ENCODE results near the gene ENO3.
A peak's percentile ranks its signal among the peaks of the same experiment; 100 is the strongest.

ENO3 gene

DNA sequence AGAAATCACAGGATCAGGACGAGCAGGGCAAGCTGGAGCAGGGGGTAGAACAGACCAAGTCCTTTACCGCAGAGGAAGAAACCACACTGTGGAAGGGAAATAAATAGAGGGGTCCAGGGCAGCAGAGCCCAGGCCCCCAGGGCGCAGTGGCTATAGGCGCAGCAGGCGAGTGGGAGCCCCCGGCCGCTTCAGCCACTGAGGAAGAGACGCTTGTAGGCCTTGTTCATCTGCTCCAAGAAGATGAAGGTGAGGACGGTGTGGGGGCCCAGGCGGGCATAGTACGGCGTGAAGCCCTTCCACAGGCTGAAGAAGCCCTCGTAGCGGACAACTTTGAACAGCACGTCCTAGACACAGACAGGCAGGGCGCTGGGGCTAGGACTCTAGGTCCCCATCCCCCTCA, 13.4 kb upstream of the ENO3 start:
- no peak for DNase-seq (ENCODE audit: low read depth in 3 of 3)

DNA sequence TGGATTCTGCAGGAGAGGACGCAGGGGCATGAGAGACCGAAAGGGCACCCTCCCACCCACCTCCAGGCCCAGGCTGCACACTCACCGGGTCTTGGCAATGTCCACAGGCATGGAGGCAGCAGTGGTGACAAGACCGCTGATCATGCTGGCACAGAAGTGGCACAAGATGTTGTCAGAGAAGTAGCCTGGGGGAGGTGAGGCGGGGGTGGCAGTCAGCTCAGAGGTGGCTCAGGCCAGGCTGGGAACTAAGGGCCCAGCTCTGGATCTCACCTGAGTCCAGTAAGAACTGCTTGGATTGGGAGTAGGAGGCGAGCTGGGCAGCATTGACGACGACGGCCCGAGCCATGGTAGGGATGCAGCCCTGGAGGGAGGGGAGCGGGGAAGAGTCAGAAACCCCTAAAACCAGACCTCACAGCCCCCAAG, 12.8 kb upstream of the ENO3 start:
- DNase-seq (ENCODE audit: low read depth in 3 of 3), result no peak

DNA sequence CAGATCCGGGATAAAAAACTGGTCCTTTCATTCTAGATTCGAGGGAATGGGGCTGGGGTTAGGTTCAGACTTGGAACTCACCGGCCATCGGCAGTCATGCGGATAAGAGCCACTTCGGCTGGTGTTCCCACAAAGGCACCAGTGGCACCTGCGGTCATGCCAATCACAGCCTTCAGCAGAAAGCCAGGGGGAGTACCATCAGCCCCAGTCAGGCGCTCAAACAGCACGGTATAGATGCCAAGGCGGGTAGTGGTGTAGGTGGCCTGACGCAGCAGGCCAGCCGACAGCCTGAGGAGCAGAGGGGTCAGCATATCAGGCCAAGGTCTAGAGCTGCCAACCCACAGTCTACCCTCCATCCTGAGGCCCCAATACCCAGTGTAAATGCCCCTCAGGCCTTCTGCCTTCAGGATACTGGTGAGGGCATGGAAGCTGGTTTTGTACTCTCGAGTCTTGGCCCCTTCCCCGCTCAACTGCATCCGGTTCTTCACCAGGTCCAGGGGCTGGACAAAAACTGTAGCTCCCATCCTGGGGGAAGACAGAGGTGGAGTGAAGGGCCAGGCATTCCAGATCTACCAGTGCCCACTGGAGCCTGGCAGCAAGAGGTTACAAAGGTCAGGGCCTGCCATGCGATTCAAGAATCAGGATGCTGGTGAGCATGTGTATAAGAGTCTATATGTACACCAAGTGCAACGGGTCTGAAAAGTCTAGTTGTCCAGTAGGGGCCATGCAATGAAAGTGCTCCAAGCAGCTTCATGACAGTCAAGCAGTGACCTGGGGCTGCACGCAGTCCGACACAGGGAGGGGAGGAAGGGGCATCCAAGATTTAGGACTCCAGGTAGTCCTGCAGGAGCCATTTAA, 12.0 kb upstream of the ENO3 start:
- no peak for DNase-seq (ENCODE audit: low read depth in 3 of 3)

DNA sequence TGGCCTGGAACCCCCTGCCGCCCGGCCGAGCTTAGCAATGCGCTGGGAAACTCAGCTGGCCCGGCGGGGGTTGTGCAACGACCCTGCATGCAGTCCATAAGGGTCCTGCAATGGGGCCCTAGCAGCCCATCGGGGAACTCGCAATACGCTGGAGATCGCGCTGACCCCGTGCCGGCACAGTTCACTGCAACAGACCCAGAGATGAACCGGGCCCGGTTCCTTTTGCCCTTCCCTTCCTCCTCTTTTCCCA, 11.4 kb upstream of the ENO3 start:
- DNase-seq (ENCODE audit: low read depth in 3 of 3), result no peak

DNA sequence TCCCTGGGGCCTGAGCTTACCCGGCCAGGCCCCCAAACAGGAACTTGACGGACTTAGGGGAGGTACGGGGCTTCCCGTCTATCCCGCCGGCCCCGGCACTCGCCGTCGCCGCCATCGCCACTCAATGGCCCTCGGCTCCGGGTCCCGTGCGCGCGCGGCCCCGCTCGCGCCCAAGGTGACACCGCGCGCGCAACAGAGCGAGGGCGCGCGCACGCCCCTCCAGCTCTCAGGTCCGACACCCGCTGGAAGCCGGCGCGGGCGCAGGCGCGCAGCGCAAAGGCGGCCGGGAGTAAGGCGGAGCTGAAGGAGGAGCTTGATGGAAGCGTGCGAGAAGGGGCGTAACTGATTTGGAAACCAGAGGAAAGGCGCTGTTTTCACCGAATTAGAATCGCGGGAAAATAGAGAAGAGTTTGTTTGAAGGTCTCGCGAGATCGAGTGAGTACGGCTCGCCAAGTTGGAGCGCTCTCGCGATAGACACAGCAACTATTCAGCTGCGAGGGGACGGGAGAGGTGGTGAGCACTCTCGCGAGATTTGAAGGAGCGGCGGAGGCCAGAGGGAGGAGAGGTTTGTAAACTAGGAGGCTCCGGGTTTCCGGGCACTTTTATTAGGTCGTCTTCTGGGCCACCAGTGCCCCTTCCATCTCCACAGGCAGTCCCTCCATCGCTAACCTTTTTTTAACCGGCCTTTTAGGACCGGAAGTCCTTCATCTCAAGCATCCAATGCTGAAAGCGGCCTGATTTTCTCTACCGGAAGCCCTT, 10.9 kb upstream of the ENO3 start, which contains the start of the genes RNF167 and SLC25A11:
TSS of gene RNF167 (plus strand) at position 473 of the 759 bp plus-strand sequence. CDS start 642 bp downstream, outside the sequence.
TSS of gene SLC25A11 (minus strand) at position 251 of the 759 bp plus-strand sequence. CDS start at position 115, 136 bp downstream.
- peak; percentile 89 to 96 (median 94) for DNase-seq (ENCODE audit: low read depth in 3 of 3)

DNA sequence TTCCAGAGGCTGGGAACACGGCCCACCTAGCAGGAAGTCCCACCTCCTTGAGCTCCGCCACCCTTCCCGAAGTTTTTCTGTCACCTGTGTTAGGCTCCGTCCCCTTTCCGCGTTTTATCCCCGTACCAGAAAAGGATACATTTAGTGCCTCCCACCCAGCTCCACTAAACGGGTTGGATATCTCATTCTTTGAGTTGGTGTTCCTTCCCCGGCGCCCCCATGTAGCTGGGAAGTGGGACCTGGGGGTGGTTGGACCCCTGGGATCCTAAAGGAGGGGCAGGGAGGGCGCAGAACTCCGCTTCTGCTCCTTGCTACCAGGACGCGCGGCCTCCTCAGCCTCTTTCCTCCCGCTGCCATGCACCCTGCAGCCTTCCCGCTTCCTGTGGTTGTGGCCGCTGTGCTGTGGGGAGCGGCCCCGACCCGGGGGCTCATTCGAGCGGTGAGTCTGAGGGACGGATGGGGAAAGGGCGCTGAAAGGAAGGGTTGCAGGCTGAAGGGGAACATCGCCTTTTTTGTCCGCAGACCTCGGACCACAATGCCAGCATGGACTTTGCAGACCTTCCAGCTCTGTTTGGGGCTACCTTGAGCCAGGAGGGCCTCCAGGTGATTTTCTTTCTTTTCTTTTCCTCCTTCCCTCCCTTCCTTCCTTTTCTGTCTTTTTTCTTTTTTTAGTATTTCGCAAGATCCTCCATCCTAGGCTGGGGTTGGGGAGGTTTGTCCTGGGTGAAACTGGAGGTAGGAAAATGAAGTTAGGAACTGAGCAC, 10.2 kb upstream of the ENO3 start:
- no peak for DNase-seq (ENCODE audit: low read depth in 3 of 3)

DNA sequence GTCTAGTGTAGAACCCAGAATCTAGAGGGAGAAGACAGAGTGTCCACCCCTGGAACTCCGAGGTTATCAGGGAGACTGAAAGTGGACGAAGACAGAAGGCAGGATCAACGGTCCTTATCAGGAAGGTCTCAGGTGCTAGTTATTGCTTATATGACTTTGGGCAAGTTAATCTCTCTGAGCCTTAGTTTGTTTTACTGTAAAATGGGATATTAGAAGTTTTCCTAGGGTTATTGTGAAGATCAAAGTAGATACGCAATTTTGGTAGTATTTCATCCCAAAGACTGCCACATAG, 9.7 kb upstream of the ENO3 start:
- DNase-seq (ENCODE audit: low read depth in 3 of 3), result no peak

DNA sequence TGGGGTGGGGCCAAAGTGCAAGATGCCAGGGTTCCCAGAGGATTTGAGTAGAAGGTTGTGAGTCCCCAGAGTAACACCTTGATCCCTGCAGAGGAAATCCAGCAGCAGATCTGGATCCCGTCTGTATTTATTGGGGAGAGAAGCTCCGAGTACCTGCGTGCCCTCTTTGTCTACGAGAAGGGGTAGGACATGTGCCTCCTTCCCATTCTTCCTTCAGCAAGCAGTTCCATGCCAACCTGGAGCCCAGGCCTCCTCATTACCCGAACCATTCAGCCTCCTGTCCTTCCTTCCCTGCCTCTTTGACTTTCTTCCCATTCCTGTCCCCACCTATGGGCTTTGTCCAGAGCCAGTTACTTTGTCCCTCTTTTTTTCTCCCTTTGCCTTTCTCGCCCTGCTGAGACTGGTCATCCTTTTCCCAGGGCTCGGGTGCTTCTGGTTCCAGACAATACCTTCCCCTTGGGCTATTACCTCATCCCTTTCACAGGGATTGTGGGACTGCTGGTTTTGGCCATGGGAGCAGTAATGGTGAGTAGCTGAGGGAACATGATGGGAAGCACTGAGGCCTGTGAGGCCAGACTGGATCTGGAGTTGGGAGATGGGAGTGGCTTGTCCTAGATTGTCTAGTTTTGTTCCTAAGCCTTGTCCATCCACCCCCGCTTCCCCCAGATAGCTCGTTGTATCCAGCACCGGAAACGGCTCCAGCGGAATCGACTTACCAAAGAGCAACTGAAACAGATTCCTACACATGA, 8.0 kb upstream of the ENO3 start:
- no peak for DNase-seq (ENCODE audit: low read depth in 3 of 3)

DNA sequence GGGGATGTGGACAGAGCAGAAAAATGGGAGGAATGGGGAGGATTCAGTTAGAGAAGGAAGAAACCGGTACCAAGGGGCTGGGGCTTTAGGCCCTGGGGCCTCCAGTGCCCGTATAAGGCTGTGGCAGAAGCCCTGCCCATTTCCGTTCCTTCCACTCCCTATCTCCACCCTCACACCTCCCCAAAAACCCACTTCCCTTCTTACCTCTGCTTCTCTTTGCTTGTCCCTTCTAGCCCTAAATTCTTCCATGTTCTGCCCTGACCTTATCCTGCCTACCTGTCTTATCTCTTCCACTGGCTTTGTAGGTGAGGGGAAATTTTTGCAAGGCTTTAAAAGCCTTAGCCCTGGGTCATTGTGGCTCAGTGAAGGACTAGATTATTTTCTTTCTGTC, 6.8 kb upstream of the ENO3 start:
- peak in 1 of 3 donors; percentile 51 for DNase-seq (ENCODE audit: low read depth in 3 of 3)

DNA sequence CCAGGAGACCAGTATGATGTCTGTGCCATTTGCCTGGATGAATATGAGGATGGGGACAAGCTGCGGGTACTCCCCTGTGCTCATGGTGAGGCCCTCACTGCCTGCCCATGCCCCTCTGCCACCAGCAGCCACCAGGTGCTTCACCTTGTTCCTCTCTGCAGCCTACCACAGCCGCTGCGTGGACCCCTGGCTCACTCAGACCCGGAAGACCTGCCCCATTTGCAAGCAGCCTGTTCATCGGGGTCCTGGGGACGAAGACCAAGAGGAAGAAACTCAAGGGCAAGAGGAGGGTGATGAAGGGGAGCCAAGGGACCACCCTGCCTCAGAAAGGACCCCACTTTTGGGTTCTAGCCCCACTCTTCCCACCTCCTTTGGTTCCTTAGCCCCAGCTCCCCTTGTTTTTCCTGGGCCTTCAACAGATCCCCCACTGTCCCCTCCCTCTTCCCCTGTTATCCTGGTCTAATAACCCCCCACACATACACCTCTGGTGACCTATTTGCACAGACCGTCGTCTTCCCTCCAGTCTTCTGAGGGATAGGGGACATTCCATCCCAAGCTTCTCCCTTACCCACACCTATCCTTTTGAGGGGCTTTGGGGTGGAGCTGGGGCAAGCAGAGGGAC, 6.3 kb upstream of the ENO3 start:
- no peak for DNase-seq (ENCODE audit: low read depth in 3 of 3)

DNA sequence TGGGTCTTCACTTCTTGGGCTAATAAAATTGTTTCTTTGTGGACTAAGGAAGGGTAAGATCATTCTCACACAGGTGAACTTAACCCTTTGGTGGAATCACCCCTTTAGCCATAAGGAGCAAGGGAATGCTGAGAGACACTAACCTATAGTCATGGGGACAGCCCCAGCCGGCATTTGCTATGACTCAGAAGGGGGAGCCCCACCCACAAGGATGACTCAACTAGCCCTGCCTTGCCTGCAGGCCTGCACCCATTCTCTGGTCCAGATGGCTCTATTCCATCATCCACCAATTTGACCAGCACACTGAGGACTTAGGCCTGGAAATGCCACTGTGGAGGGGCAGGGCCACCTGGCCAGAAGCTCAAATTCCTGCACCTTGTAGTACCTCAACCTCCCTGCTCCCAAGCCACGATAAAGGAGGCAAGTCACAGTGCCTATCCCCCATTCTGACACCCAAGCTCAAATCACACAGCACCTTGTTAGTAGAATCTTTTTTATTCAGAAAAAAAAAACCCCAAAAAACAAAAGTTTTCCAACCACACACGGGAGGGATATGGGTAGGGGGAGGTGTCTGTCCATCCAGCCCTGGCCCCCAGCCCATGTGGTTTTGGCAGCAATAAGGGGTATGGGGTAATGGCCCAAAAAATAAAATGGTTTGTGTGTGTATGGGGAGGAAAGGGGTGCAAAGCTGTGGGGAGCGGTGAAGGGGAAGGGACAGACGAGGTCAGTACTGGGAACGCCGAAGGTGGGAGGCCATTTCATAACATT, 5.6 kb upstream of the ENO3 start:
- peak in 2 of 3 donors; percentile 82 to 83 for DNase-seq (ENCODE audit: low read depth in 3 of 3)

DNA sequence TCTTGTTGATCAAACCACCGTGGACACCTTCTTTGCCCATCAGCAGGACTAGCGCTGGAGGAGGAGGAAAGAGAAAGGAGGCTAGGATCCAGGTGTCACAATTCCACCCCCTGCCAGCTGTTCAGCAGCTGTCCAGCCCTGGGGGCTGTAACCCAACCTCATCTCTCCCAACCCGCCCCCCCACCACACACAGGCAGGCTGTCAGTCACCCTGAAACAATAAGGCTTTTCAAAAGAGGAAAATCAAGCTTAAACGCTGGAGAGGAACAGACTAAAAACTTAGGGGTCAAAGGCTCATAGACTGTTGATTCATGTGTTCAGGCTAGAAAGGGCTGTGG, 5.0 kb upstream of the ENO3 start:
- no peak for DNase-seq (ENCODE audit: low read depth in 3 of 3)

DNA sequence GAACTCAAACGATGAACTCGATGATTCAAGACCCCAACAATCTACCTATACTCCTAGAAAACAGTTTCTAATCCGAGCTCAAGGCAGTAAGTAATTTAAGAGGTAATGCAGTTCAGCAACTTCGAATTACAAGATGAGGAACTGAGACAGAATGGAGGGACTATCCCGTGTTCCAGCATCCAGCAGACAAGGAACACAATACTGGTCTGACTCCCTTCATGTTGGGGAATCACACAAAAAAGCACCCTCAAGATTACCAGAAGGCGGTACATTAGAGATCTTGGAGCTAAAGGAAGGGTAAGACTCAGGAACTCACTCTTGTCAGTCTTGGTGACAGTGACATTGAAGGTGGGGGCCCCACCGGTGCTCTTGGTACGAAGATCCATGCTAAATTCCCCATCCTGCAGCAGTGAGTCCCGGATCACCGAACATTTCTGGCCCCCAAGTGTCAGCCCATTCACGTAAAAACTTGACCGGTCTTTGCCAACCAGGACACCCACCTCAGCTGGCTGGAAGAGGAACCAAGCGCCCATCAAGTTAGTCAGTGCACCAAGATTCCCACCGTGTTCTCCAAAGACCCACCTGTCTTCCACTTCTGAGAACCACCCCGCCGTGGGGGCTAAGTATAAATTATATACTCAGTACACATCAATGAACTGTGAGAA, 4.5 kb upstream of the ENO3 start:
- no peak for DNase-seq (ENCODE audit: low read depth in 3 of 3)

DNA sequence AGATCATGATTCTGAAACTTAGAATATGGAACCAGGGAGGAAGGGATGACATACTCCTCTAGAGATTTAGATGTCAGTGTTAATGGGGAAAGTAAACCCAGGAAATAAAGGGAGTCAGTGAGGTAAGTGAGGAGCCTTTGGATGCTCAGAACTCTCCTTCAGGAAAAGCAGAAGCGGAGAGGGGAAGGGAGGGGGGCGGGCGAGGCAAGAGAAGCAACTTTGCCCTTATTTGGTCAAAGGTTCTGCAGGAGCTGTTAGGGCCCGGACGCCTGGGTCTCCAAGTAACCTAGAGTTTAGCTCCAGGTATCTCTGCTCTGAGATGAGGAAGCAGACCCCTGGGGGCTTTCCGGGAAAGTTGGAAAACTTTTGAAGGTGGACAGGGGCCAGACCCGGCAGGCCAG, 3.9 kb upstream of the ENO3 start:
- no peak for DNase-seq (ENCODE audit: low read depth in 3 of 3)

DNA sequence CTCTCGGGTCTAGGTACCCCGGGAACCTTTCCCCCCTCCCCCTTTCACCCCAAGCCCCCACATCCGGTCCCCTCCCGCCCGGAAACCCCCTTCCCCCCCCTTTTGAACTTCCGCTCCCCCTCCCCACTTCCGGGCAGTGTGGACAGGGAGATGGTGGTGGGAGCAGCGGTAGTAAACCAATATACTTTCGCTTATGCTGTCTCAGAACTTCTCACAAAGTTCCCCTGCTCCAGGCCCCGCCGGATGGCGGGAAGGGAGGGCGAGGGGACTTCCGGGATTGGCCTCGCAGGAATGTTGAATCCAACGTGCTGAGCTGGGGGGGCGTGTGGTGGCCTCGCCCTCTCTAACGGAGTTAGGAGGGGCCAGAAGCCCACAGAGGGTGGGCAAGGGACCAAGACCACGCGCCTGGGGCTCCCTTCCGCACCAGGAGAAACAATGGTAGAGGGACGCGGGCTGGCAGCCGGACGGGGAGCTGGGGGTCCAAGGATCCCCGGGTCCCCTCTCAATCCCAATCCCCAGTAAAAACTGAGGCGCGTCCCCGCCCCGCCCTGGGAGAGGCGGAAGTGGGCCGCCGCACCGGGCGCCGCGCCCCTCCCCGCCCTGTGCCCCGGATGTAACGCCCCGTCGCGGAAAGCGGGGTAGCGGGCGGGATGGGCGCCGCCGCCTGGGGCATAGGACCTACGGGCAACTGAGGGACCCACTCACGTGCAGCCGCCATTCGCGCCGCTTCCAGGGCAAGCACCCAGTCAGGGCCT, 3.3 kb upstream of the ENO3 start:
- DNase-seq (ENCODE audit: low read depth in 3 of 3), result peak in 1 of 3 donors; percentile 70

DNA sequence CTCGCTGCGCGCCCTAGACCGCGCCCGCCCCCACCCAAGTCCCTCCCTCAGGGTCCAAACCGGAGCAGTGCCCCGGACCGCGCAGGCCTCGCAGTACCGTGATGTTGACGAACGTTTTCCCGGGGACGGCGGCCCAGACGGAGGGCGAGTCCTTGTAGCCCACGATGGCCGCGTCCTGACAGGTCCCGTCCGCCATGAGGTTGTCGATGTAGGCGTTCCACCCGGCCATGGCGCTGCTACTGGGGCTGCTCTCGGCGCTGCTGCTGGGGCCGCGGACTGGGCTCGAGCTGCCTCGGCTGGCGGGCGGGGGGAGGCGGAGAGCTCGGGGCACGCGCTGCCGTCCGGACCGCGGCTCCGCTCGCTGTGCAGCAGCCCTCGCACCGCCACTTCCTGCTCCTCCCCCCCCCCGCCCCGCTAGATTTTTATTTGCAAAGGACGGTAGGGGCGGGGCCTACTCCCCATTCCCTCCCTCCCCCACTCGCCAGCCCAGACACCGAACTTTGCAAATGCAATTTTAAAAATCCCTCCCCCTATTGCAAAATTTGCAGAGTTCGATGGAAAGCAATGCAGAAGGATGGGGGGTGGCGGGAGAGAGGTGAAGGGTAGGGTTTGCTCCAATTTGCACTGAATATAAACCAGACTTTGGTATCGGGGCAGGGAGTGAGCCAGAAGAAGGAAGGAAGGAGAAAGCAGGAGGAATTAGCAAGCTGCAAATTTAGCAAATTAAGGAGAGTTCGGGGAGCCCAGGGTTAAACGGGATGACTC, 2.6 kb upstream of the ENO3 start, which contains the start of gene PFN1:
TSS of gene PFN1 (minus strand) at position 365 of the 765 bp plus-strand sequence. CDS start at position 229, 136 bp downstream.
- DNase-seq (ENCODE audit: low read depth in 3 of 3), result peak; percentile 81 to 94 (median 89)

DNA sequence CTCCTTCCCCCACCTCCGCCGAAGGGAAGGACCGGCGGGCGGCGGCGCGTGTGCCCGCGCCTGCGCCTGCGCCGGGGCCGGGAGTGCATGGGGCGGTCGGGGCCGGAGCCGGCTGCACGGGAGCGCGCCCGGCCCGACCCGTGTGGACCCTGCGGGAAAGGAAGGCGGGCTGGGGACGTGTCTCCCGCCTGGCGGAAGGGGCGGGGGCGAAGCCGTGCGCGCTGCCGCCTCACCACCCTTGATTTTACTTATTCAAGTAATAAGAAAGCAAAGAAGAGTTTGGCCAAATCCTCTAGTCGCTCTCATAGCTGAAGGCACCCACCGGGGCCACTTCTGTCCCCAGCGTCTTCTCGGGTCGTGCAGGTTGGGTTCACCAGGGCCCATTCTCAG, 2.0 kb upstream of the ENO3 start:
- peak in 2 of 3 donors; percentile 66 to 68 for DNase-seq (ENCODE audit: low read depth in 3 of 3)

DNA sequence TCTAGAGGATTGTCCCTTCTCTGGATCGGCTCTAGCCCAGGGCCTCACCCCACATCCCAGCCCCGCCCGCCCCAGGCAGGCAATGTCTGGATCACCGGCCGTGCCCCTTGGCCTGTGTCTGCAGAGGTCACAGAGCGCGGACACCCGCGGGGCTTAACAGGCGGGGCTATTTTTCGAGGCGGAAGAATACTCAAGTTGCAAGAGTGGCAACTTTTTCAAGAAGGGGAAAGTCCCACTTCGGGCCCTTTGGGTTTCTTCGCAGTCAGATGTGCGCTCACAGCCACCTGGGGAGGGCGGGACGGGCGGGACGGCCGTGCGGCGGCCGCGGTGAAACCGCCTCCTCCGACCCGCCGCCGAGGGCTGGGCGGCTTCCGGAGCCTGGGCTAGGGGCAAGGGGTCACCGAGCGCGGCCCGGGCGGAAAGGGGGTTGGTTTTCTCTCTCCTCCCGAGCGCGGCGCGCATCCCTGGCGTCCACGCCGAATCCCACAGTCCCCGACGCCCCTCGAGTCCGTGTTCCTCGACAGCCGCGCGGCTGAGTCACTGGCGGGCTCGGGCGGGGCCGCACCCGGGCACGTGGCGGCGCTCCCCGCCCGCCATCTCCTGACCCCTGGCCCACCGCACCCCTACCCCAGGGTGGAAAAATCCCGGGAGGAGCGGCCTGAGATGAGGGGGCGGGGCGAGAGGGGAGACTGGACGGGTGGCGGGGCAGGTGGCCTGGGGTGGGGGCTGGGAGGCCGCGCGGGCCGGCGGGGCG, 1.4 kb upstream of the ENO3 start:
- peak in 2 of 3 donors; percentile 61 to 73 for DNase-seq (ENCODE audit: low read depth in 3 of 3)
